ENCODE measurements around the gene RGS11.

RGS11 gene

DNA sequence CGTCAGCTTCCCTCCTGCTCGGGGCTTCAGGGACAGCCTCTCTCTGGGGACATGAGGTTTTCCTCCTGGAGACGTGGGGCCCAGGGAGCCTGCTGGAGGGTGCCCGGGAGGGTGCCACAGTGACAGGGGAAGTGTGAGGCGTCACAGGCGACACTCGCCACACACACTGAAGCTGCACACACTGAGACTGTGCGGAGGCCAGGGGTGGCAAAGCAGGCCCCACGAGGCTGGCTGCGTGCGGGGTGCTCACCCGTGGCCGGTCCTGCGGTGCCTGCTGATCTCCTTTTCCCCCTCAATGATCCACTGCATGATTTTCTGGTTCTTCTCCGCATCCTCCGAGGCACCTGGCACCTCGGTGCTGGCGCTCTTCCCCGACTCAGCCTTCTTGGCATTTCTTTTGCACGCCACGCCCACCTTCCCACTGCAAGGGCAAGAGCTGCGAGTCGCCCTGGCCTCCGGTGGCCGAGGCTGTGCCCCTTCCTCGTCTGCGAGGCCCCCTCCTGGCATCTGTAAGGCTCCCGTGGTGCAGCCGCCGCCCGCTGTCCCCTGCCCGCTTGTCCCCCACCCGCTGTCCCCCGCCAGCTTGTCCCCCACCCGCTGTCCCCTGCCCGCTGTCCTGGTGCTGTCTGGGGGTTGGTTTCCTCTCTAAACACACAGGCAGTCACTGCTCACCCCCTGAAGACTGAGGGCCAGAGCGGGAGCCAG, 21.2 kb upstream of the RGS11 start:
- DNase-seq (ENCODE audit: low read depth), result no peak

- no peak for DNase-seq (ENCODE audit: low read depth)
Measured at GRCh38 chr16:296276-296675, 20.5 kb upstream of the RGS11 start.

- DNase-seq (ENCODE audit: low read depth), result no peak
Measured at GRCh38 chr16:293043-293775, 17.5 kb upstream of the RGS11 start.

- DNase-seq (ENCODE audit: low read depth), result no peak
Measured at GRCh38 chr16:291539-291938, 15.8 kb upstream of the RGS11 start.

- DNase-seq (ENCODE audit: low read depth), result no peak
Measured at GRCh38 chr16:290681-291405, 15.1 kb upstream of the RGS11 start.

GRCh38 chr16:290015-290680, 14.4 kb upstream of the RGS11 start:
- no peak for DNase-seq (ENCODE audit: low read depth)

- no peak for DNase-seq (ENCODE audit: low read depth)
Measured at GRCh38 chr16:289395-289997, 13.8 kb upstream of the RGS11 start.

DNA sequence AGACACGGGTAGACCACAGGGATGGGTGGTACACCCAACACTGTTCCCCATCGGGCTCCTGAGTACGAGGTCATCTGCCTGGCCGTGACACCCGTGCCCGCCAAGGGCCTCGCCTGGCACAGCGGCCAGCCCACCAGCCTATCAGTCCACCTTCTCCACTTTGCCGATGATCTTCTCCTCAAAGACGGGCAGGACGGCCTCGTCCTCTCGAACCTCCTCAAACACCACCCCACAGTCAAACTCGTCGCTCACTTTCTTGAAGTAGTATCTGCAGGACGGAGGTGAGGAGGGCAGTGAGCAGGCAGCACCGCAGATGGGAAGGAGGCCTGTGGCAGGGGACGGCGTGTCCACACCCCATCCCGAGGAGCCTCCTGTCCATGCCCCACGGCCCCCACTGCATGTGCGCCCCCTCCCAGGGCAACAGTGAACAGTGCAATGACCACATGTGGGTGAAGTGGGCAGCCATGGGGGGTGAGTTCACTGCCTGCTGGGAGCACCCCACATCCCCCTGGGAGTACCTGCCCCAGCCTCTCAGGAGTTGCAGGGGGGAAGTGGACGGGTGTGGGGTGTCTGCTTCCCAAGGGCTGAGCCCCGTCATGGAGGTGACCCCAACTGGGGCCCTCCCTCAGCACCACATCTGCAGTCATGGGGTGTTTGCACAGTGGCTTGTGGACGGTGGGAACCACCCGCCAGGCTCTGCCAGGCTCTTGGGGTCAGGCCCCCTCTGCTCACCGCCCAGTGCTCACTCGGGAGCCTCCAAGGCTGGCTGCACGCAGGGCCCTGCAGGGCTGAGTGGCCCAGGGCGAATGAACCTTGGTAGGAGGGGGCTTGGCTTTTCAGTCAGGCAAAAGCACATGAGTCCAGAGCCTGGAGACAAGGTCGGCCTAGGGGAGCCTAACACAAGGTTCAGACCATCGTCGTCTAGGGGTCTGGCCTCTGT, 12.5 kb upstream of the RGS11 start:
- DNase-seq (ENCODE audit: low read depth), result no peak

GRCh38 chr16:287298-287811, 11.6 kb upstream of the RGS11 start:
- no peak for DNase-seq (ENCODE audit: low read depth)

- DNase-seq (ENCODE audit: low read depth), result no peak
Measured at GRCh38 chr16:286491-287297, 10.9 kb upstream of the RGS11 start.

DNA sequence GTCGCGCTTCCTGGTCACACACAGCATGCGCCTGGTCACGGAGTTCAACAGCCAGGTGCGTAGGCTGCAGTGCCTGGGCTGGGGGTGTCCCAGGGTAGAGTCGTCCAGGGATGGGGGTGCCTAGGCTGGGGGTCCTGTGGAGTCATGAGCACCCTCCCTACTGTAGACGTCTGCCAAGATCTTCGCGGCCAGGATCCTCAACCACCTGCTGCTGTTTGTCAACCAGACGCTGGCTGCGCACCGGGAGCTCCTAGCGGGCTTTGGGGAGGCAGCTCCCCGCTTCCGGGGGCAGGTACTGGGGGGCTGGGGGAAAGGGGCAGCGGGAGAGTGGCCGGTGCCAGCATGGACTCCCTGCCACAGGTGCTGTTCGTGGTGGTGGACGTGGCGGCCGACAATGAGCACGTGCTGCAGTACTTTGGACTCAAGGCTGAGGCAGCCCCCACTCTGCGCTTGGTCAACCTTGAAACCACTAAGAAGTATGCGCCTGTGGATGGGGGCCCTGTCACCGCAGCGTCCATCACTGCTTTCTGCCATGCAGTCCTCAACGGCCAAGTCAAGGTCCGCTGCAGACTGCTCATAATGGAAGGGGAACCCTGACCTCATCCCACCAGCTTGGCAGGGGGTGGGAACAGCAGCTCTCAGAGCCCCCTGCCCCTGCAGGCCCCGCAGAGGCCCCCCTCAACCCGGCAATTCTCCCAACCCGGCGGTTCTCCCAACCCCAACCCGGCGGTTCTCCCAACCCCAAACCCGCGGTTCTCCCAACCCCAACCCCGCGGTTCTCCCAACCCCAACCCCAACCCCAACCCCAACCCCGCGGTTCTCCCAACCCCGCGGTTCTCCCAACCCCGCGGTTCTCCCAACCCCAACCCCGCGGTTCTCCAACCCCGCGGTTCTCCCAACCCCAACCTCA, 9.7 kb upstream of the RGS11 start:
- DNase-seq (ENCODE audit: low read depth), result no peak

GRCh38 chr16:284204-285120, 8.7 kb upstream of the RGS11 start:
- DNase-seq (ENCODE audit: low read depth), result no peak

GRCh38 chr16:283033-283805, 7.5 kb upstream of the RGS11 start, which contains the start of gene PDIA2:
Gene PDIA2 (plus strand): TSS chr16:283164. CDS start chr16:283170, 6 bp downstream.
- DNase-seq (ENCODE audit: low read depth), result no peak

DNA sequence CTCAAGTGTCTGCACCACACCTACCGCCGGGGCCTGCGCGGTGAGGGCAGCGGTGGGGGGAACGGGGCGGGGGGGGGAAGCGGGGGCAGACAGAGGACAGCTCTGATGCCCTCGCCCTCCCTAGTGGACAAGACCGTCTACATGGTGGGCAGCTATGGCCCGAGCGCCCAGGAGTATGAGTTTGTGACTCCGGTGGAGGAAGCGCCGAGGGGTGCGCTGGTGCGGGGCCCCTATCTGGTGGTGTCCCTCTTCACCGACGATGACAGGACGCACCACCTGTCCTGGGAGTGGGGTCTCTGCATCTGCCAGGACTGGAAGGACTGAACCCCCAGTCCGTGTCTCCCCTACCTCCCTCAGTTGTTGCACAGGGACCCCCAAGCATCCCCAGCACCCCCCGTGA, 6.7 kb upstream of the RGS11 start:
- DNase-seq (ENCODE audit: low read depth), result no peak

DNA sequence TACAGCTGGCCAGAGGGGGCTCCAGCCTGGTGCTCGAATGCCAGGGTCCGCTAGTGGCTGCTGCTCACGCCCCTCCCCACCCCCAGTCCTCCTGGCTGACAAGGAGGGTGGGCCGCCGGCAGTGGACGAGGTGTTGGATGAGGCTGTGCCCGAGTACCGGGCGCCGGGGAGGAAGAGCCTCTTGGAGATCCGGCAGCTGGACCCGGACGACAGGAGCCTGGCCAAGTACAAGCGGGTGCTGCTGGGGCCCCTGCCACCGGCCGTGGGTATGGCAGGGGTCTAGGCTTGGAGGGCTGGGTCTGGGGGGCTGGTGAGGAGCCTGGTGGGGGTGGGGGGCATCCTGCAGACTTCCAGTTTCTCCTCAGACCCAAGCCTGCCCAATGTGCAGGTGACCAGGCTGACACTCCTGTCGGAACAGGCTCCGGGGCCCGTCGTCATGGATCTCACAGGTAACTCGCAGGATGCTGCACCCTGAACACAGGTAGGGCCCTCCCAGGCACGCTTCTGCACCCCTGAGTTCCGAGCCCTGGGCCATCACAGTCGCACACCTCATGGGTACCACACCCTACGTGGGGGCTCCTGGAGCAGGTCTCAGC, 6.0 kb upstream of the RGS11 start:
- DNase-seq (ENCODE audit: low read depth), result no peak

- DNase-seq (ENCODE audit: low read depth), result no peak
Measured at GRCh38 chr16:280991-281659, 5.4 kb upstream of the RGS11 start.

All from activated T-helper 9 cell treated with anti-CD3 and anti-CD28 coated beads, Interleukin-2, amount 50 U/mL, for 16 hours (primary cell).